GM10266 (cell line): ENCODE results near the gene CTSS.
"Not testable (repeated sequence)": the region's sequence is repeated elsewhere in the genome, so short reads cannot be mapped to it uniquely, and the experiment has no call there.

Experiments
- DNase-seq: peaks from one replicate; pipeline ENCODE4 v3.0.0; 2012; ENCODE audit errors: extremely low spot score
- TF ChIP-seq, protein P1 (sequence below): IDR thresholded peaks from 2 replicates; pipeline ENCODE4 v1.5.1; 2012; ENCODE audit warnings: mild to moderate bottlenecking, low read depth; ENCODE audit not compliant: control insufficient read depth, insufficient read depth; ENCODE audit errors: missing control alignments

The CTSS gene

DNA sequence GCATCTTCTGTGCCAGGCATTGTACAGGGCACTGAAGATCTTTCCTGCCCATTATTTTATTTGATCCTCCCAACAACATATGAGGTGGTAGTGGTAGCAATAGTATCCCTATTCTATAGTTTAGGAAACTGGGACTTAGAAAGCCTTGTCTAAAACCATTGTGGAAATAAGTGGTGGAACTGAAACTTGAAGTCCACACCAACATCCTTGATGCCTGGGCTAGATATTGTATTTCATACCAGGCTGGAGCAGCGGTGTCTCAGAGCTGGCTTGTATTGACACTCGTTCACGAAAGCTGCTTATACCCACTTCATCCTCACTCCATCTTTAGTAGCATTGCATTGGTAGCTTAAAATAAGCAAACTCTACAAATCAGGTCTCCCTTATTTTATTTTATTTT is 9.7 kb upstream of the CTSS start:
- TF ChIP-seq, protein P1, sequence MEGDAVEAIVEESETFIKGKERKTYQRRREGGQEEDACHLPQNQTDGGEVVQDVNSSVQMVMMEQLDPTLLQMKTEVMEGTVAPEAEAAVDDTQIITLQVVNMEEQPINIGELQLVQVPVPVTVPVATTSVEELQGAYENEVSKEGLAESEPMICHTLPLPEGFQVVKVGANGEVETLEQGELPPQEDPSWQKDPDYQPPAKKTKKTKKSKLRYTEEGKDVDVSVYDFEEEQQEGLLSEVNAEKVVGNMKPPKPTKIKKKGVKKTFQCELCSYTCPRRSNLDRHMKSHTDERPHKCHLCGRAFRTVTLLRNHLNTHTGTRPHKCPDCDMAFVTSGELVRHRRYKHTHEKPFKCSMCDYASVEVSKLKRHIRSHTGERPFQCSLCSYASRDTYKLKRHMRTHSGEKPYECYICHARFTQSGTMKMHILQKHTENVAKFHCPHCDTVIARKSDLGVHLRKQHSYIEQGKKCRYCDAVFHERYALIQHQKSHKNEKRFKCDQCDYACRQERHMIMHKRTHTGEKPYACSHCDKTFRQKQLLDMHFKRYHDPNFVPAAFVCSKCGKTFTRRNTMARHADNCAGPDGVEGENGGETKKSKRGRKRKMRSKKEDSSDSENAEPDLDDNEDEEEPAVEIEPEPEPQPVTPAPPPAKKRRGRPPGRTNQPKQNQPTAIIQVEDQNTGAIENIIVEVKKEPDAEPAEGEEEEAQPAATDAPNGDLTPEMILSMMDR = no peak
- DNase-seq = no peak

DNA sequence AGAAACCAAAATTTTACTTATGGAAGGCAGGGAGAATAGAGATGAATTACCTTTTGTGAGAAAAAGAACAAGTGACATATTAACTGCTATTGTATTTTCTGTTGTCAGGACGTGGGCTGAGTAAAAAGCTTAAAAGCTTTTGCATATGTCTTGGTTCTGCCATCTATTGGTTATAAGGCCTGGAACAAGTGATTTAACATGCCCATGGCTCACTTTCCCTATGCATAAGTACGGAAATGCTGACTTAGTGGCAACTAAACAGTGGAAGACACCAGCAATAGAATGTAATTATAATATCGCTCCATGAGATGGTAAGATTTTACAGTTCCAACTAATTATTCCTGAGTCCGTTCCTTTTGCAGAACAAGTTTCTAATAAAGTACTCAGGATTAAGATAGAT is 6.7 kb upstream of the CTSS start:
- TF ChIP-seq, protein P1 = no peak
- DNase-seq = no peak

DNA sequence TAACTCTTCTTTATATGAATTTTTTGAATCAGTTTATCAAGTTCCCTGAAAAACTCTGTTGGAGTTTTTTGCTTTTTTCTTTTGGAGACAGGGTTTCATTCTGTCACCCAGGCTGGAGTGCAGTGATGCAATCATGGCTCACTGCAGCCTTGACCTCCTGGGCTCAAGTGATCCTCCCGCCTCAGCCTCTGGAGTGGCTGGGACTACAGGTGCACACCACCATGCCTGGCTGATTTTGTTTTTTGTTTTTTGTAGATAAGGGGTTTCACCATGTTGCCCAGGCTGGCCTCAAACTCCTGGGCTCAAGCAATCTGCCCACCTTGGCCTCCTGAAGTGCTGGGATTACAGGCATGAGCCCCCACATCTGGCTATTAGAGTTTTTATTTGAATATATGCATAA is 2.1 kb upstream of the CTSS start:
- not testable (repeated sequence) for DNase-seq

DNA sequence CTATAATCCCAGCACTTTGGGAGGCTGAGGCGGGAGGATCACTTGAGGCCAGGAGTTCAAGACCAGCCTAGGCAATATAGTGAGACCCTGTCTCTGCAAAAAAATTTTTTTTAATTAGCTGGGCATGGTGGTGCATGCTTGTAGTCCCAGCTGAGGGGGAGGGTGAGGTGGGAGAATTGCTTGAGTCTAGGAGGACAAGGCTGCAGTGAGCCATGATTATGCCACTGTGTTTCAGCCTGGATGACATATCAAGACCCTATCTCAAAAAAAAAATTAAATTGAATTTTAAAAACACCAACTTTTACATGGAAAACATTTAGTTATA is 361 bp upstream of the CTSS start:
- DNase-seq = not testable (repeated sequence)

DNA sequence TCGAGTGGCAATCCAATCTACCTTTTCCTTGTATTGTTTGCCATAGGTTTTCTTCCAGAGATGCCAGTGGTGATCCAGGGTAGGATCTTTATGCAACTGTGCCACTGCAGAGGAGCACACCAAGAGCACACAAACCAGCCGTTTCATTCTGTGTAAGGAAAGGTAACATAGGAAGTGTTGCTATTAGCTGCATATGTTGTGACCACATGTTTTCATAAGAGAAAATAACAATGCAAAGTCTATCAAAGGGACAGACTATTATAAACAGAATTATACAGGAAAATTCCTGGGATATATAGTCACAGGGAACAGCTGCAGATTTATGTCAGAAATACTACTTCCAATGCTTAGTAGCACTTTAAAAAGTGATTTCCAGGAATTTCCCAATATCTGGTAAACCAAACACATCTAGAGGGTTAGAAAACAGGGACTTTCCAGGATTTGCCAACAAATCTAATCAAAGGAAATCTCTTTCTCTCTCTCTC is 919 bp downstream of the CTSS start:
- no peak for DNase-seq
- TF ChIP-seq, protein P1 = no peak

DNA sequence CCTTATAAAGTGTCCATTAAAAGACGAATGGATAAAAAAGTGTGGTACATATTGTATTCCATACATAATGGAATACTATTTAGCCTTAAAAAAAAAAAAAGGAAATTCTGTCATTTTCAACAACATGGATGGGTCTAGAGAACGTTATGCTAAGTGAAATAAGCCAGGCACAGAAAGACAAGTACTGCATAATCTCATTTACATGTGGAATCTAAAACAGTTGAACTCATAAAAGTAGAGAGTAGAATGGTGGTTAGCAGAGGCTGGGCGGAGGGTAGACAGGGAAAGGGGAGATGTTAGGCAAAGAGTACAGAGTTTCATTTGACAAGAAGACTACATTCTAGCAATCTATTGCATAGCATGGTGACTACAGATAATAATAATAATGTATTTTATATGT is 2.6 kb downstream of the CTSS start:
- no peak for DNase-seq
- TF ChIP-seq, protein P1 = no peak

DNA sequence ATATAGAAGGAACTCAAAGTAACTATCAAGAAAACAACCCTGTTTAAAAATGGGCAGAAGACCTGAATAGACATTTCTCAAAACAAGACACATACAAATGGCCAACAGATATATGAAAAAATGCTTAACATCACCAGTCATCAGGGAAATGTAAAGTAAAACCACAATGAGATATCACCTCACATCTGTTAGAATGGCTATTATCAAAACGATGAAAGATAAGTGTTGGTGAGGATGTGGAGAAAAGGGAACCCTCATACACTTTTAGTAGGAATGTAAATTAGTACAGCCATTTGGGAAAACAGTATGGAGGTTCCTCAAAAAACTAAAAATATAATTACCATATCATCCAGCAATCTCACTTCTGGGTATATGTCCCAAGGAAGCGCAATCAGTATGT is 3.0 kb downstream of the CTSS start:
- TF ChIP-seq, protein P1 = no peak
- no peak for DNase-seq

DNA sequence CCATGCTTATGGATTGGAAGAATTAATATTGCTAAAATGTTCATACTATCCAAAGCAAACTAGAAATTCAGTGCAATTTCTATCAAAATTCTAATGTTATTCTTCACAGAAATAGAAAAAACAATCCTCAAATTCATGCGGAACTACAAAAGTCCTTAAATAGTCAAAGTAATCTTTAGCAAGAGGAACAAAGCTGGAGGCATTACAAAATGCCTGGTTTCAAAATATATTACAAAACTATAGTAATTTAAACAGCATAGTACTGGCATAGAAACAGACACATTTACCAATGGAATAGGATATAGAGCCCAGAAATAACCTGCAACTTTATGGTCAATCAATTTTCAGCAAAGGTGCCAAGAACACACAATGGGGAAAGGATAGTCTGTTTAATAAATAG is 3.8 kb downstream of the CTSS start:
- DNase-seq = no peak
- TF ChIP-seq, protein P1 = no peak
